GM12878 (cell line): Measurements from ENCODE around the gene ZFPM1. TPM values are rescaled to one million over a fixed set of nuclear protein-coding genes. Genes with fewer than 3 reads are reported as not detected.
"Not testable (repeated sequence)": the region's sequence is repeated elsewhere in the genome, so short reads cannot be mapped to it uniquely, and the experiment has no call there.

Experiments used
- ATAC-seq: fragments of 200-7000 bp; cut with Tn5 transposase; 3 replicates; pipeline ENCODE4 v1.9.1; 2020; ENCODE audit warnings: mild to moderate bottlenecking, moderate library complexity
- BruUV-seq: library from RNA; stranded (reverse); fragments of 400-500 nt; replicated peaks from 2 replicates; lab custom pipeline; 2021; lab: Mats Ljungman, UMichigan
- CTCF ChIA-PET: fragments of 300-600 bp; sonication (Branson Sonifier 250); formaldehyde crosslinking; extraction: SDS; loops from one replicate; lab custom pipeline; 2021; ENCODE audit warnings: inconsistent platforms; lab: Yijun Ruan, JAX
- POLR2A ChIA-PET: fragments of 350-600 bp; formaldehyde crosslinking; extraction: SDS; loops from one replicate; lab custom pipeline; 2021; ENCODE audit warnings: inconsistent platforms; lab: Charles Lee
- RAD21 ChIA-PET: fragments of 300-600 bp; sonication (Branson Sonifier 250); formaldehyde crosslinking; loops from one replicate; lab custom pipeline; 2023; ENCODE audit warnings: antibody characterized with exemption; ENCODE audit not compliant: unreplicated experiment; lab: Charles Lee
- SMC1A ChIA-PET: fragments of 300-600 bp; sonication (Branson Sonifier 250); formaldehyde crosslinking; loops from one replicate; lab custom pipeline; 2023; ENCODE audit not compliant: unreplicated experiment, uncharacterized antibody; lab: Charles Lee
- DNase-seq: peaks from one replicate; pipeline ENCODE4 v3.0.0-alpha.2; 2011; ENCODE audit warnings: low read depth, low spot score
- FAIRE-seq: peaks from 3 replicates; lab custom pipeline; 2011; peaks lifted over from hg19 to GRCh38; lab: Jason Lieb, UNC
- H2AFZ ChIP-seq: 2 replicates; pipeline ENCODE4 v1.6.0; 2011; ENCODE audit warnings: low read depth, low read length, control low read depth; ENCODE audit not compliant: control insufficient read depth
- H3K27ac ChIP-seq: 2 replicates; pipeline ENCODE4 v1.5.1; 2011; ENCODE audit warnings: control low read depth; ENCODE audit not compliant: control insufficient read depth, insufficient read depth
- H3K27me3 ChIP-seq, 2 experiments: replicated peaks in 1 of 2; 2 replicates each; pipeline versions ENCODE4 v1.6.0 to v1.6.1; 2011; ENCODE audit warnings: low read length in 1 of 2; ENCODE audit not compliant: control insufficient read depth in 2 of 2, insufficient read depth in 2 of 2
- H3K36me3 ChIP-seq, 2 experiments: 2 replicates each; pipeline ENCODE4 v1.5.1; 2011; ENCODE audit warnings: low read length in 1 of 2; ENCODE audit not compliant: control insufficient read depth in 2 of 2, insufficient read depth in 2 of 2
- H3K4me1 ChIP-seq: 2 replicates; pipeline ENCODE4 v1.6.1; 2011; ENCODE audit warnings: mild to moderate bottlenecking, low read length, moderate library complexity, mixed read lengths; ENCODE audit not compliant: control insufficient read depth, insufficient read depth
- H3K4me2 ChIP-seq: 2 replicates; pipeline ENCODE4 v1.6.0; 2011; ENCODE audit warnings: control low read depth; ENCODE audit not compliant: control insufficient read depth, insufficient read depth
- H3K4me3 ChIP-seq: fragments of 200-600 bp; sonication (generic); 2 replicates; pipeline ENCODE4 v1.5.1; 2016
- H3K79me2 ChIP-seq: 2 replicates; pipeline ENCODE4 v1.6.0; 2011; ENCODE audit warnings: low read length; ENCODE audit not compliant: control insufficient read depth, insufficient read depth
- H3K9ac ChIP-seq: 2 replicates; pipeline ENCODE4 v1.8.0; 2011; ENCODE audit warnings: low read length, control low read depth, mixed read lengths; ENCODE audit not compliant: control insufficient read depth, insufficient read depth
- H3K9me3 ChIP-seq: replicated peaks from 3 replicates; pipeline ENCODE4 v1.5.1; 2011; ENCODE audit warnings: mild to moderate bottlenecking, low read length; ENCODE audit not compliant: control insufficient read depth, insufficient read depth
- H4K20me1 ChIP-seq: 2 replicates; pipeline ENCODE4 v1.6.0; 2011; ENCODE audit not compliant: control insufficient read depth, insufficient read depth
- CREM ChIP-seq: IDR thresholded peaks from 2 replicates; pipeline ENCODE4 v1.6.1; 2014; ENCODE audit warnings: antibody characterized with exemption, low read depth
- ESRRA ChIP-seq: IDR thresholded peaks from 2 replicates; pipeline ENCODE4 v1.6.1; 2012; ENCODE audit warnings: mild to moderate bottlenecking, low read length, improper control_type of control experiment
- EZH2 ChIP-seq: IDR thresholded peaks from 2 replicates; pipeline ENCODE4 v1.6.1; 2012; ENCODE audit warnings: low read depth, mild to moderate bottlenecking, control low read depth, inconsistent platforms, low read length, borderline replicate concordance; ENCODE audit not compliant: control insufficient read depth
- RAD21 ChIP-seq: IDR thresholded peaks from 2 replicates; pipeline ENCODE4 v1.6.1; 2011; ENCODE audit warnings: mild to moderate bottlenecking, low read depth, low read length, moderate library complexity; ENCODE audit not compliant: insufficient read depth
- SRF ChIP-seq, 2 experiments: IDR thresholded peaks; 2 replicates each; pipeline ENCODE4 v1.6.1; 2011; ENCODE audit warnings: low read depth in 2 of 2, low read length in 2 of 2, mild to moderate bottlenecking in 1 of 2, moderate library complexity in 1 of 2
- ZBTB33 ChIP-seq: fragments of 450-650 bp; IDR thresholded peaks from 2 replicates; pipeline ENCODE4 v1.6.1; 2017; ENCODE audit warnings: mild to moderate bottlenecking
- WGBS: methylation state at CpG from one replicate; pipeline ENCODE4 v1.1.6; 2016; ENCODE audit warnings: low lambda C conversion rate; ENCODE audit not compliant: insufficient replicate concordance, insufficient coverage; ENCODE audit errors: missing lambda C conversion rate; 5-methylcytosine and 5-hydroxymethylcytosine counted together
- in situ Hi-C: fragments of 300-500 bp; cut with MboI; formaldehyde crosslinking; loops from 9 replicates; pipeline ENCODE4 v1.14.3; 2018; ENCODE audit warnings: mixed read lengths
- intact Hi-C: fragments of 100-400 bp; cut with micrococcal nuclease; formaldehyde crosslinking; loops from one replicate; pipeline ENCODE4 v1.14.2; 2022; ENCODE audit not compliant: unreplicated experiment
- polyA plus RNA-seq, 11 experiments: library from polyadenylated mRNA; depleted of rRNA in 4 of 11; unstranded in 6 of 11; stranded (reverse) in 5 of 11; fragments of >200 nt; fragmentation: Nextera tagmentation in 4 of 11; fragmentation: Illumina TruSeq in 1 of 11; extraction: Ambion mirVana in 4 of 11; extraction: Trizol in 1 of 11; gene quantifications; 1 replicate in 1 of 11; 2 replicates in 10 of 11; pipeline versions ENCODE4 v1.2.1 to v1.2.3, GENCODE V29; 2011 to 2016; ENCODE audit warnings: inconsistent platforms in 2 of 11, missing spikeins in 2 of 11, low read depth in 1 of 11
- total RNA-seq, 4 experiments: library from RNA; depleted of rRNA in 3 of 4; stranded (reverse); fragments of >200 nt in 3 of 4; fragmentation: Illumina TruSeq in 1 of 4; extraction: Trizol in 1 of 4; gene quantifications; 2 replicates each; pipeline versions ENCODE4 v1.2.1 to v1.2.3, GENCODE V29; 2013 to 2021
- TF ChIP-seq, protein P1 (sequence below): fragments of 450-650 bp; IDR thresholded peaks from 2 replicates; pipeline ENCODE4 v1.6.1; 2017; ENCODE audit warnings: antibody characterized with exemption, mild to moderate bottlenecking, moderate library complexity

Gene ZFPM1
- total and polyA plus RNA-seq, 10 of the 15 experiments (the other 5 are each of a cell fraction or from before 2014, with no cell fraction given) = 0.02 to 5.1 (median 0.30) TPM

- WGBS = 73% methylated on average over 19 of the region's 20 CpGs
- Histone ChIP-seq H2AFZ (no peak overlapping the region), H3K4me2 (no peak overlapping the region), H3K27me3 (no peaks in the 10 kb centered on the region), H3K9me3 (no peaks in the 10 kb centered on the region), H3K27ac (no peak overlapping the region), H3K4me3 (no peak overlapping the region), H3K79me2 (no peaks in the 10 kb centered on the region), H3K36me3 (no peaks in the 10 kb centered on the region), H3K4me1 (no peaks in the 10 kb centered on the region), H4K20me1 (no peaks in the 10 kb centered on the region), H3K9ac (no peak overlapping the region)
- RAD21 ChIA-PET = no interaction called here
- in situ Hi-C loops (no loop called here), intact Hi-C loops (no loop called here)
- no peak for ATAC-seq
- BruUV-seq = no TSS peak
- FAIRE-seq = no peak
- CTCF ChIA-PET = no interaction called here
- TF ChIP-seq, protein P1, sequence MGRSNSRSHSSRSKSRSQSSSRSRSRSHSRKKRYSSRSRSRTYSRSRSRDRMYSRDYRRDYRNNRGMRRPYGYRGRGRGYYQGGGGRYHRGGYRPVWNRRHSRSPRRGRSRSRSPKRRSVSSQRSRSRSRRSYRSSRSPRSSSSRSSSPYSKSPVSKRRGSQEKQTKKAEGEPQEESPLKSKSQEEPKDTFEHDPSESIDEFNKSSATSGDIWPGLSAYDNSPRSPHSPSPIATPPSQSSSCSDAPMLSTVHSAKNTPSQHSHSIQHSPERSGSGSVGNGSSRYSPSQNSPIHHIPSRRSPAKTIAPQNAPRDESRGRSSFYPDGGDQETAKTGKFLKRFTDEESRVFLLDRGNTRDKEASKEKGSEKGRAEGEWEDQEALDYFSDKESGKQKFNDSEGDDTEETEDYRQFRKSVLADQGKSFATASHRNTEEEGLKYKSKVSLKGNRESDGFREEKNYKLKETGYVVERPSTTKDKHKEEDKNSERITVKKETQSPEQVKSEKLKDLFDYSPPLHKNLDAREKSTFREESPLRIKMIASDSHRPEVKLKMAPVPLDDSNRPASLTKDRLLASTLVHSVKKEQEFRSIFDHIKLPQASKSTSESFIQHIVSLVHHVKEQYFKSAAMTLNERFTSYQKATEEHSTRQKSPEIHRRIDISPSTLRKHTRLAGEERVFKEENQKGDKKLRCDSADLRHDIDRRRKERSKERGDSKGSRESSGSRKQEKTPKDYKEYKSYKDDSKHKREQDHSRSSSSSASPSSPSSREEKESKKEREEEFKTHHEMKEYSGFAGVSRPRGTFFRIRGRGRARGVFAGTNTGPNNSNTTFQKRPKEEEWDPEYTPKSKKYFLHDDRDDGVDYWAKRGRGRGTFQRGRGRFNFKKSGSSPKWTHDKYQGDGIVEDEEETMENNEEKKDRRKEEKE = no peak
- TF ChIP-seq CREM = no peak
- no peak for TF ChIP-seq ZBTB33
- TF ChIP-seq RAD21 = no peak
- TF ChIP-seq ESRRA = no peak
- TF ChIP-seq SRF (IDR thresholded peaks at IDR 0.05; ENCODE audit: low read depth in 2 of 2, low read length in 2 of 2) = no peak
- TF ChIP-seq EZH2 = no peak
- POLR2A ChIA-PET = no interaction called here
- SMC1A ChIA-PET = no interaction called here
- no peak for DNase-seq
These were observed 63.6 kb downstream of the ZFPM1 start for GRCh38 chr16:88516601-88517061.

DNA sequence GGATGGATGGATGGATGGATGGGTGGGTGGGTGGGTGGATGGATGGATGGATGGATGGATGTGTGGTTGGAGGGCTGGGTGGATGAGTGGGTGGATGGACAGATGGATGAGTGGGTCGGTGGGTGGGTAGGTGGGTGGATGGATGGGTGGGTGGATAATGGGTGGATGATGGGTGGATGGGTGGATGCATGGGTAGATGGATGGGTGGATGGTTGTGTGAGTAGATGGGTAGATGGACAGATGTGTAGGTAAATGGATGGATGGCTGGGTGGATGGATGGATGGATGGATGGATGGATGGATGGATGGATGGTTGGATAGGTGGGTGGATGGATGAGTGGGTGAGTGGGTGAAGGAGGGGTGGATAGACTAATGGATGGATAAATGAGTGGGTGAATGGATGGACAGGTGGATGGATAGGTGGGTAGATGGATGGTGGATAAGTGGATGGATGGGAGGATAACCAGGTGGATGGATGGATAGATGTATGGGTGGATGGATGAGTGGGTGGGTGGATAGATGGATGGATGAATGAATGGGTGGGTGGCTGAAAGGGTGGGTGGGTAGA lies 64.2 kb downstream of the ZFPM1 start:
- CTCF ChIA-PET, RAD21 ChIA-PET, intact Hi-C loops, ATAC-seq, in situ Hi-C loops, BruUV-seq, H3K4me1 ChIP-seq, H3K27ac ChIP-seq, H4K20me1 ChIP-seq, H3K27me3 ChIP-seq, DNase-seq, H3K4me2 ChIP-seq, FAIRE-seq, H3K79me2 ChIP-seq, H3K9me3 ChIP-seq, H3K4me3 ChIP-seq, SMC1A ChIA-PET, H3K36me3 ChIP-seq, H3K9ac ChIP-seq, POLR2A ChIA-PET, H2AFZ ChIP-seq: not testable (repeated sequence)
- no CpG with 5 or more reads among the region's 1 CpG for WGBS
